ENCODE results near the gene NAV1. TPM values are rescaled to one million over a fixed set of nuclear protein-coding genes. Genes with fewer than 3 reads are reported as not detected.

The NAV1 gene
- polyA plus RNA-seq, 2 of the 4 experiments (the other 2 are of a cell fraction), result 3.7 to 8.4 TPM

- WGBS (ENCODE audit: missing lambda C conversion rate), result 68% methylated on average over 9 of the region's 9 CpGs
- ChIA-PET POLR2A (interaction anchor here (1.0 to 1.5 kb wide), 2 partner anchors 13 to 90 kb away, joined by 3 read pairs; no protein-coding TSS in a partner anchor), CTCF (interaction anchor here (0.6 to 13.2 kb wide), 70 partner anchors 8 to 409 kb away, joined by 3 to 437 read pairs (median 6); no protein-coding TSS in a partner anchor)
- H3K4me2 ChIP-seq, result no peak overlapping the region
- H3K4me3 ChIP-seq, result no peak overlapping the region
- no peak for FAIRE-seq
- peaks cover 37% of the 10 kb centered on the region for H3K4me1 ChIP-seq
- no peak for DNase-seq (ENCODE audit: low read depth in 1 of 2, low spot score in 1 of 2)
- no peak for ATAC-seq
- TF ChIP-seq TP53 (CRISPR knock-in tag; IDR thresholded peaks at IDR 0.05) (no peak), CEBPB (IDR thresholded peaks at IDR 0.05) (no peak)
- peak overlapping the region; percentile 60 to 80 for H3K27ac ChIP-seq
- H3K9me3 ChIP-seq, result no peaks in the 10 kb centered on the region
Measured at GRCh38 chr1:201560328-201561194, 21.6 kb downstream of the NAV1 start.

GRCh38 chr1:201561195-201561564, 22.3 kb downstream of the NAV1 start:
- peak overlapping the region; percentile 60 to 80 for H3K27ac ChIP-seq
- FAIRE-seq (no peak), ATAC-seq (no peak), DNase-seq (ENCODE audit: low read depth in 1 of 2, low spot score in 1 of 2) (no peak)
- ChIA-PET CTCF (interaction anchor here (1.2 to 13.2 kb wide), 19 partner anchors 10 to 230 kb away, joined by 3 to 437 read pairs (median 36); no protein-coding TSS in a partner anchor), POLR2A (no interaction called here)
- WGBS (ENCODE audit: missing lambda C conversion rate), result 87% methylated on average over 3 of the region's 3 CpGs
- peaks cover 37% of the 10 kb centered on the region for H3K4me1 ChIP-seq
- H3K9me3 ChIP-seq, result no peaks in the 10 kb centered on the region
- H3K4me3 ChIP-seq, result no peak overlapping the region
- H3K4me2 ChIP-seq, result no peak overlapping the region
- TF ChIP-seq CEBPB (IDR thresholded peaks at IDR 0.05) (0 out of 4 replicates have a peak, but pooled peaks of 1 of the 2 experiments have one; percentile 12), ZNF302 (CRISPR knock-in tag; IDR thresholded peaks at IDR 0.05) (no peak)

GRCh38 chr1:201561601-201562000, 22.7 kb downstream of the NAV1 start:
- Histone ChIP-seq H3K4me3 (no peak overlapping the region), H3K4me1 (peaks cover 37% of the 10 kb centered on the region), H3K27ac (peak overlapping the region; percentile 60 to 80), H3K9me3 (no peaks in the 10 kb centered on the region), H3K4me2 (no peak overlapping the region; the same call in 2 of the 3 replicates)
- TF ChIP-seq CEBPB (IDR thresholded peaks at IDR 0.05) (no peak), CHD2 (IDR thresholded peaks at IDR 0.05; ENCODE audit: low read length, partially characterized antibody) (no peak), RARB (CRISPR knock-in tag; IDR thresholded peaks at IDR 0.05) (no peak), EHF (CRISPR knock-in tag; IDR thresholded peaks at IDR 0.05) (no peak), PHF8 (IDR thresholded peaks at IDR 0.05; ENCODE audit: borderline replicate concordance, low read depth) (no peak), HOXA7 (CRISPR knock-in tag; IDR thresholded peaks at IDR 0.05) (no peak), KDM1A (IDR thresholded peaks at IDR 0.05; ENCODE audit: low read depth) (no peak), POLR2A (IDR thresholded peaks at IDR 0.05; ENCODE audit: low read length) (no peak), JUN (IDR thresholded peaks at IDR 0.05) (no peak), RNF2 (IDR thresholded peaks at IDR 0.05; ENCODE audit: borderline replicate concordance, low read depth) (no peak), ZNF302 (CRISPR knock-in tag; IDR thresholded peaks at IDR 0.05) (no peak), HDAC2 (IDR thresholded peaks at IDR 0.05) (no peak), JUNB (IDR thresholded peaks at IDR 0.05) (no peak), ZC3H11A (IDR thresholded peaks at IDR 0.05) (no peak), RCOR1 (IDR thresholded peaks at IDR 0.05; ENCODE audit: low read depth, low read length) (no peak)
- TF ChIP-seq, protein P1, sequence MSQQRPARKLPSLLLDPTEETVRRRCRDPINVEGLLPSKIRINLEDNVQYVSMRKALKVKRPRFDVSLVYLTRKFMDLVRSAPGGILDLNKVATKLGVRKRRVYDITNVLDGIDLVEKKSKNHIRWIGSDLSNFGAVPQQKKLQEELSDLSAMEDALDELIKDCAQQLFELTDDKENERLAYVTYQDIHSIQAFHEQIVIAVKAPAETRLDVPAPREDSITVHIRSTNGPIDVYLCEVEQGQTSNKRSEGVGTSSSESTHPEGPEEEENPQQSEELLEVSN (IDR thresholded peaks at IDR 0.05; ENCODE audit: borderline replicate concordance, low read depth), result no peak
- TF ChIP-seq, protein P2, sequence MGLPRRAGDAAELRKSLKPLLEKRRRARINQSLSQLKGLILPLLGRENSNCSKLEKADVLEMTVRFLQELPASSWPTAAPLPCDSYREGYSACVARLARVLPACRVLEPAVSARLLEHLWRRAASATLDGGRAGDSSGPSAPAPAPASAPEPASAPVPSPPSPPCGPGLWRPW (IDR thresholded peaks at IDR 0.05), result no peak
- TF ChIP-seq, protein P3, sequence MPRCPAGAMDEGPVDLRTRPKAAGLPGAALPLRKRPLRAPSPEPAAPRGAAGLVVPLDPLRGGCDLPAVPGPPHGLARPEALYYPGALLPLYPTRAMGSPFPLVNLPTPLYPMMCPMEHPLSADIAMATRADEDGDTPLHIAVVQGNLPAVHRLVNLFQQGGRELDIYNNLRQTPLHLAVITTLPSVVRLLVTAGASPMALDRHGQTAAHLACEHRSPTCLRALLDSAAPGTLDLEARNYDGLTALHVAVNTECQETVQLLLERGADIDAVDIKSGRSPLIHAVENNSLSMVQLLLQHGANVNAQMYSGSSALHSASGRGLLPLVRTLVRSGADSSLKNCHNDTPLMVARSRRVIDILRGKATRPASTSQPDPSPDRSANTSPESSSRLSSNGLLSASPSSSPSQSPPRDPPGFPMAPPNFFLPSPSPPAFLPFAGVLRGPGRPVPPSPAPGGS (IDR thresholded peaks at IDR 0.05), result no peak
- TF ChIP-seq, protein P4, sequence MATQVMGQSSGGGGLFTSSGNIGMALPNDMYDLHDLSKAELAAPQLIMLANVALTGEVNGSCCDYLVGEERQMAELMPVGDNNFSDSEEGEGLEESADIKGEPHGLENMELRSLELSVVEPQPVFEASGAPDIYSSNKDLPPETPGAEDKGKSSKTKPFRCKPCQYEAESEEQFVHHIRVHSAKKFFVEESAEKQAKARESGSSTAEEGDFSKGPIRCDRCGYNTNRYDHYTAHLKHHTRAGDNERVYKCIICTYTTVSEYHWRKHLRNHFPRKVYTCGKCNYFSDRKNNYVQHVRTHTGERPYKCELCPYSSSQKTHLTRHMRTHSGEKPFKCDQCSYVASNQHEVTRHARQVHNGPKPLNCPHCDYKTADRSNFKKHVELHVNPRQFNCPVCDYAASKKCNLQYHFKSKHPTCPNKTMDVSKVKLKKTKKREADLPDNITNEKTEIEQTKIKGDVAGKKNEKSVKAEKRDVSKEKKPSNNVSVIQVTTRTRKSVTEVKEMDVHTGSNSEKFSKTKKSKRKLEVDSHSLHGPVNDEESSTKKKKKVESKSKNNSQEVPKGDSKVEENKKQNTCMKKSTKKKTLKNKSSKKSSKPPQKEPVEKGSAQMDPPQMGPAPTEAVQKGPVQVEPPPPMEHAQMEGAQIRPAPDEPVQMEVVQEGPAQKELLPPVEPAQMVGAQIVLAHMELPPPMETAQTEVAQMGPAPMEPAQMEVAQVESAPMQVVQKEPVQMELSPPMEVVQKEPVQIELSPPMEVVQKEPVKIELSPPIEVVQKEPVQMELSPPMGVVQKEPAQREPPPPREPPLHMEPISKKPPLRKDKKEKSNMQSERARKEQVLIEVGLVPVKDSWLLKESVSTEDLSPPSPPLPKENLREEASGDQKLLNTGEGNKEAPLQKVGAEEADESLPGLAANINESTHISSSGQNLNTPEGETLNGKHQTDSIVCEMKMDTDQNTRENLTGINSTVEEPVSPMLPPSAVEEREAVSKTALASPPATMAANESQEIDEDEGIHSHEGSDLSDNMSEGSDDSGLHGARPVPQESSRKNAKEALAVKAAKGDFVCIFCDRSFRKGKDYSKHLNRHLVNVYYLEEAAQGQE (IDR thresholded peaks at IDR 0.05), result no peak
- TF ChIP-seq, protein P5, sequence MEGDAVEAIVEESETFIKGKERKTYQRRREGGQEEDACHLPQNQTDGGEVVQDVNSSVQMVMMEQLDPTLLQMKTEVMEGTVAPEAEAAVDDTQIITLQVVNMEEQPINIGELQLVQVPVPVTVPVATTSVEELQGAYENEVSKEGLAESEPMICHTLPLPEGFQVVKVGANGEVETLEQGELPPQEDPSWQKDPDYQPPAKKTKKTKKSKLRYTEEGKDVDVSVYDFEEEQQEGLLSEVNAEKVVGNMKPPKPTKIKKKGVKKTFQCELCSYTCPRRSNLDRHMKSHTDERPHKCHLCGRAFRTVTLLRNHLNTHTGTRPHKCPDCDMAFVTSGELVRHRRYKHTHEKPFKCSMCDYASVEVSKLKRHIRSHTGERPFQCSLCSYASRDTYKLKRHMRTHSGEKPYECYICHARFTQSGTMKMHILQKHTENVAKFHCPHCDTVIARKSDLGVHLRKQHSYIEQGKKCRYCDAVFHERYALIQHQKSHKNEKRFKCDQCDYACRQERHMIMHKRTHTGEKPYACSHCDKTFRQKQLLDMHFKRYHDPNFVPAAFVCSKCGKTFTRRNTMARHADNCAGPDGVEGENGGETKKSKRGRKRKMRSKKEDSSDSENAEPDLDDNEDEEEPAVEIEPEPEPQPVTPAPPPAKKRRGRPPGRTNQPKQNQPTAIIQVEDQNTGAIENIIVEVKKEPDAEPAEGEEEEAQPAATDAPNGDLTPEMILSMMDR (IDR thresholded peaks at IDR 0.05), result no peak
- FAIRE-seq (no peak), ATAC-seq (no peak), DNase-seq (ENCODE audit: low read depth in 1 of 2, low spot score in 1 of 2) (no peak)
- CTCF ChIA-PET, result interaction anchor here (0.7 to 13.2 kb wide), 16 partner anchors 11 to 230 kb away, joined by 3 to 437 read pairs (median 38); no protein-coding TSS in a partner anchor
- POLR2A ChIA-PET, result no interaction called here
